SU-DHL-6 (cell line): ENCODE measurements around the gene KCNIP3.

ENCODE experiments used
- H2AFZ ChIP-seq: fragments of 200-600 bp; sonication (generic); 2 replicates; pipeline ENCODE4 v1.6.1; 2014; ENCODE audit warnings: low read depth, mild to moderate bottlenecking, moderate library complexity, mixed read lengths, antibody characterized with exemption, low read length; ENCODE audit not compliant: severe bottlenecking
- H3F3A ChIP-seq: fragments of 200-600 bp; shearing (Covaris generic); 2 replicates; pipeline ENCODE4 v1.6.0; 2016; ENCODE audit warnings: antibody characterized with exemption, mild to moderate bottlenecking; ENCODE audit not compliant: insufficient read depth
- H3K27ac ChIP-seq: fragments of 200-600 bp; sonication (generic); 2 replicates; pipeline ENCODE4 v1.5.1; 2016; ENCODE audit warnings: low read depth, mild to moderate bottlenecking, low read length, moderate library complexity, mixed read lengths
- H3K27me3 ChIP-seq: fragments of 200-600 bp; sonication (generic), shearing (Covaris generic); 2 replicates; pipeline ENCODE4 v1.6.0; 2014; ENCODE audit warnings: mild to moderate bottlenecking, low read length
- H3K36me3 ChIP-seq: fragments of 200-600 bp; sonication (generic); 2 replicates; pipeline ENCODE4 v1.6.1; 2014; ENCODE audit warnings: mild to moderate bottlenecking, low read length, mixed read lengths
- H3K4me2 ChIP-seq: fragments of 300-600, 200-600 bp; shearing (Covaris generic), sonication (generic); 2 replicates; pipeline ENCODE4 v1.6.0; 2014; ENCODE audit warnings: low read length, low read depth, mild to moderate bottlenecking; ENCODE audit not compliant: poor library complexity, severe bottlenecking
- H3K4me3 ChIP-seq: fragments of 200-600 bp; sonication (generic); 2 replicates; pipeline ENCODE4 v1.5.1; 2014; ENCODE audit warnings: antibody characterized with exemption, low read length, mild to moderate bottlenecking, mixed read lengths; ENCODE audit not compliant: insufficient read depth, poor library complexity, severe bottlenecking
- H3K79me2 ChIP-seq: fragments of 200-600 bp; sonication (generic); 2 replicates; pipeline ENCODE4 v1.6.1; 2014; ENCODE audit warnings: mild to moderate bottlenecking, low read length, moderate library complexity; ENCODE audit not compliant: insufficient read depth
- H3K9ac ChIP-seq: fragments of 200-600 bp; sonication (generic); 2 replicates; pipeline ENCODE4 v1.7.0; 2014; ENCODE audit warnings: mild to moderate bottlenecking, low read length
- H3K9me2 ChIP-seq: fragments of 200-600 bp; sonication (generic); replicated peaks from 2 replicates; pipeline ENCODE4 v1.6.1; 2014; ENCODE audit warnings: low read length; ENCODE audit not compliant: insufficient read depth
- H3K9me3 ChIP-seq: fragments of 200-600 bp; sonication (generic); 2 replicates; pipeline ENCODE4 v1.6.1; 2014; ENCODE audit warnings: low read length, mixed read lengths; ENCODE audit not compliant: insufficient read depth
- H4K20me1 ChIP-seq: fragments of 200-600 bp; sonication (generic); 2 replicates; pipeline ENCODE4 v1.6.1; 2014; ENCODE audit warnings: low read depth, mild to moderate bottlenecking, antibody characterized with exemption, low read length, moderate library complexity, mixed read lengths
- EZH2phosphoT487 ChIP-seq: fragments of 200-600 bp; sonication (generic), shearing (Covaris generic); conservative IDR thresholded peaks from 2 replicates; pipeline ENCODE4 v1.6.1; 2018; ENCODE audit warnings: mild to moderate bottlenecking, antibody characterized with exemption, low read length, moderate library complexity, mixed read lengths
- TF ChIP-seq, protein P1 (sequence below): fragments of 200-600 bp; sonication (generic); IDR thresholded peaks from one replicate; pipeline ENCODE4 v1.5.1; 2017; ENCODE audit warnings: antibody characterized with exemption, mild to moderate bottlenecking, low read length, moderate library complexity; ENCODE audit not compliant: insufficient read depth, poor library complexity, severe bottlenecking

KCNIP3 gene

DNA sequence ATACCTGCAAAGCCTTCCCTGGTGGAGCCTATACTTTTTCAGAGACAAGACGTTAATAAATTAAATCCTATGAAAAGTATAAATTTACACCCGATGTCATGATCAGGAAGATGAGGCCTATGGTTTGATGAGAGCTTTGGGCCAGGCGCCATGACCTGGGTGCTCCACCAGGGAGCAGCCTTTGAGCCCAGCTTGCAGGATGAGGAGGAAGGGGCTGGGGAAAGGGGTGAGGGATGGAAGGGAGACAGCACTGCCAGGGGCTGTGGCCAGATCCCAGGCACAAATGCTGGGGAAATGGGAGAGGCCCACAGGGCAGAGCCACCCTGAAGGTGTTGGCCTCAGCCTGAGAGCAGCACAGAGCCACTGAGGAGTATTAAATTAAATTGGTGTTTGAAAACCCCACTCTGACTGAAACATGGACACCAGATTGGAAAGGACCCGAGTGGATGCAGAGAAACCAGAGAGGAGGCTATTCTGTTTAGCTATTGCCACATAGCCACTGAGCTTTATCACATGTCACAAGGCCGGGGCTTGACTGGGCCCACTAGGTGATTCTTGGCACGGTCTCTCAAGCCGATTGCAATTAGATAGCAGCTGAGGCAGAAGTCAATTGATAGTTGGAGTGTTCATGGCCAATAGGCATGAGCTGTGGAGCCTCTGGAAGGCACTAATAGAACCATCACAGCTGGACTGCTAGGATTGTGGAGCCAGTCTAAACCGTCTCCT lies 95.7 kb downstream of the KCNIP3 start:
- H3K4me2 ChIP-seq, result no peak overlapping the region
- H4K20me1 ChIP-seq, result no peaks in the 10 kb centered on the region
- no peak for TF ChIP-seq EZH2phosphoT487
- TF ChIP-seq, protein P1, sequence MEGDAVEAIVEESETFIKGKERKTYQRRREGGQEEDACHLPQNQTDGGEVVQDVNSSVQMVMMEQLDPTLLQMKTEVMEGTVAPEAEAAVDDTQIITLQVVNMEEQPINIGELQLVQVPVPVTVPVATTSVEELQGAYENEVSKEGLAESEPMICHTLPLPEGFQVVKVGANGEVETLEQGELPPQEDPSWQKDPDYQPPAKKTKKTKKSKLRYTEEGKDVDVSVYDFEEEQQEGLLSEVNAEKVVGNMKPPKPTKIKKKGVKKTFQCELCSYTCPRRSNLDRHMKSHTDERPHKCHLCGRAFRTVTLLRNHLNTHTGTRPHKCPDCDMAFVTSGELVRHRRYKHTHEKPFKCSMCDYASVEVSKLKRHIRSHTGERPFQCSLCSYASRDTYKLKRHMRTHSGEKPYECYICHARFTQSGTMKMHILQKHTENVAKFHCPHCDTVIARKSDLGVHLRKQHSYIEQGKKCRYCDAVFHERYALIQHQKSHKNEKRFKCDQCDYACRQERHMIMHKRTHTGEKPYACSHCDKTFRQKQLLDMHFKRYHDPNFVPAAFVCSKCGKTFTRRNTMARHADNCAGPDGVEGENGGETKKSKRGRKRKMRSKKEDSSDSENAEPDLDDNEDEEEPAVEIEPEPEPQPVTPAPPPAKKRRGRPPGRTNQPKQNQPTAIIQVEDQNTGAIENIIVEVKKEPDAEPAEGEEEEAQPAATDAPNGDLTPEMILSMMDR, result no peak
- no peak overlapping the region for H3K4me3 ChIP-seq
- H3K36me3 ChIP-seq, result no peaks in the 10 kb centered on the region
- no peaks in the 10 kb centered on the region for H3F3A ChIP-seq
- H3K9me2 ChIP-seq, result no peaks in the 10 kb centered on the region
- no peak overlapping the region for H3K27ac ChIP-seq
- H3K9ac ChIP-seq, result no peak overlapping the region
- no peaks in the 10 kb centered on the region for H3K27me3 ChIP-seq
- H3K79me2 ChIP-seq, result no peaks in the 10 kb centered on the region
- no peaks in the 10 kb centered on the region for H3K9me3 ChIP-seq
- H2AFZ ChIP-seq, result no peak overlapping the region

DNA sequence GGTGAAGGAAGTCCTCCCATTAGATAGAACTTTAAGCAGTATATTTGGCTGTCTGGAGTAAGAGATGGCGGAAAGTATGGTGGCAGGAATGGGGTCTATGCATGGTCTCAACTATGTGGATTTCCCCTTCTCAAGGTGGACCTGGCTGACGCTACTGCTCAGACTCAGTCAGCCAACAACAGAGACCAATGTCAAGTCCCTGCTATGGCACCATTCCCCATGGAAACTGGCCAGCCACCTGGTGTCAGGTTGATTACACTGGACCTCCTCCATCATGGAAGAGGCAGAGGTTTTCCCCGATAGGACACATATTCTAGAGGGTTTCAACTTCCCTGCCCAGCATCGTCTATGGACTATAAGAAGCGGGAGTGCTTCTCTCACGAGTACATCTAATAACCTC lies 96.8 kb downstream of the KCNIP3 start:
- Histone ChIP-seq H3K9ac (no peak overlapping the region), H3K27ac (no peak overlapping the region), H3K4me2 (no peak overlapping the region), H4K20me1 (no peaks in the 10 kb centered on the region), H3F3A (no peaks in the 10 kb centered on the region), H3K36me3 (no peaks in the 10 kb centered on the region), H3K27me3 (no peaks in the 10 kb centered on the region), H3K79me2 (no peaks in the 10 kb centered on the region), H3K9me3 (no peaks in the 10 kb centered on the region), H3K4me3 (no peak overlapping the region), H2AFZ (no peak overlapping the region), H3K9me2 (no peaks in the 10 kb centered on the region)
- TF ChIP-seq, protein P1, result no peak
- no peak for TF ChIP-seq EZH2phosphoT487

DNA sequence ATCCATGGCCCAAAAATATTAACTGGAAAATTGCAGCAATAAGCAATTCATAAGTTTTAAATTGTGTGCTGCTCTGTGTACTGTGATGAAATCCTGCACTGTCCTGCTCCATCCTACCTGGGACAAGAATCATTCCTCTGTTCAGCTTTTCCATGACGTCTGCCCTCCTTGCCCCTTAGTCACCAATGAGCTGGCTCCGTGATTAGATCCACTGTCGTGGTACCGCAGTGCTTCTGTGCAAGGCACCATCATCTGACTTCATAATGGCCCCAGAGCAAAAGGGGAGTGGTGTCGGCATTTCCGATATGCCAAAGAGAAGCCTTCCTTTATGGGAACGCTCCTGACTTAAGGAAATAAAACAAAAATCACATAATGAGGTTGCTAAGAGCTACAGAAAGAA lies 101.9 kb downstream of the KCNIP3 start:
- no peak overlapping the region for H3K4me3 ChIP-seq
- no peak overlapping the region for H2AFZ ChIP-seq
- H3K9ac ChIP-seq, result no peak overlapping the region
- no peaks in the 10 kb centered on the region for H3K27me3 ChIP-seq
- H3K79me2 ChIP-seq, result no peaks in the 10 kb centered on the region; the same call in 1 of the 2 replicates
- no peak overlapping the region for H3K4me2 ChIP-seq
- no peaks in the 10 kb centered on the region for H4K20me1 ChIP-seq
- H3K27ac ChIP-seq, result no peak overlapping the region
- H3K36me3 ChIP-seq, result no peaks in the 10 kb centered on the region
- no peaks in the 10 kb centered on the region for H3K9me2 ChIP-seq
- TF ChIP-seq, protein P1, result no peak
- no peak for TF ChIP-seq EZH2phosphoT487
- no peaks in the 10 kb centered on the region for H3K9me3 ChIP-seq
- no peaks in the 10 kb centered on the region for H3F3A ChIP-seq
